Naive thymus-derived CD8-positive, alpha-beta T cell (primary cell): ENCODE data around the gene TGIF2. TPM values are rescaled to one million over a fixed set of nuclear protein-coding genes. Genes with fewer than 3 reads are reported as not detected.

ENCODE experiments used
- ATAC-seq, 2 donors: fragments of 150-1000 bp; cut with Tn5 transposase in 1 of 2; sonication (Bioruptor Pico), chemical (Tn5 transposase) in 1 of 2; 1 replicate in 1 of 2; 2 replicates in 1 of 2; pipeline ENCODE4 v1.10.0; 2021; ENCODE audit warnings: mild to moderate bottlenecking in 2 of 2, moderate library complexity in 2 of 2
- POLR2A ChIA-PET: fragments of 350-600 bp; sonication (Branson Sonifier 250); formaldehyde crosslinking; loops from one replicate; lab custom pipeline; 2021; ENCODE audit warnings: antibody characterized with exemption; lab: Charles Lee
- DNase-seq, 10 donors: peaks; one replicate each; pipeline versions ENCODE4 v3.0.0 to v3.0.0-alpha.2; 2020 to 2022
- H3K27ac Mint-ChIP-seq, 10 donors: one replicate each; pipeline ENCODE4 v1.8.0; 2020 to 2022; ENCODE audit warnings: mild to moderate bottlenecking in 10 of 10, mixed read lengths in 10 of 10, moderate library complexity in 4 of 10, inconsistent platforms in 1 of 10
- H3K27me3 Mint-ChIP-seq, 5 donors: one replicate each; pipeline ENCODE4 v1.8.0; 2021 to 2022; ENCODE audit warnings: mixed read lengths in 5 of 5
- H3K36me3 Mint-ChIP-seq, 3 donors: one replicate each; pipeline ENCODE4 v1.8.0; 2020 to 2022; ENCODE audit warnings: mixed read lengths in 3 of 3, mild to moderate bottlenecking in 2 of 3, inconsistent platforms in 1 of 3
- H3K4me1 Mint-ChIP-seq, 4 donors: one replicate each; pipeline ENCODE4 v1.8.0; 2021 to 2022; ENCODE audit warnings: mixed read lengths in 4 of 4
- H3K4me3 Mint-ChIP-seq, 10 donors: one replicate each; pipeline ENCODE4 v1.8.0; 2020 to 2022; ENCODE audit warnings: mild to moderate bottlenecking in 10 of 10, mixed read lengths in 10 of 10, moderate library complexity in 6 of 10, inconsistent platforms in 1 of 10
- H3K9me3 Mint-ChIP-seq, 9 donors: one replicate each; pipeline ENCODE4 v1.8.0; 2020 to 2022; ENCODE audit warnings: mixed read lengths in 9 of 9, mild to moderate bottlenecking in 3 of 9, inconsistent platforms in 1 of 9, moderate library complexity in 1 of 9
- polyA plus RNA-seq, 3 donors: library from polyadenylated mRNA; unstranded; fragments of 300-500 nt; fragmentation: Illumina TruSeq; gene quantifications; one replicate each; pipeline ENCODE4 v1.2.3, GENCODE V29; 2021
- total RNA-seq, 8 experiments: library from RNA in 2 of 8; stranded (reverse) in 2 of 8; gene quantifications; one replicate each; pipeline ENCODE4 v1.2.3 and lab custom pipeline; 2021 to 2026

Gene TGIF2
- total and polyA plus RNA-seq, 5 experiments from 2014 or later = 25.7 to 38.4 (median 36.8) TPM

DNA sequence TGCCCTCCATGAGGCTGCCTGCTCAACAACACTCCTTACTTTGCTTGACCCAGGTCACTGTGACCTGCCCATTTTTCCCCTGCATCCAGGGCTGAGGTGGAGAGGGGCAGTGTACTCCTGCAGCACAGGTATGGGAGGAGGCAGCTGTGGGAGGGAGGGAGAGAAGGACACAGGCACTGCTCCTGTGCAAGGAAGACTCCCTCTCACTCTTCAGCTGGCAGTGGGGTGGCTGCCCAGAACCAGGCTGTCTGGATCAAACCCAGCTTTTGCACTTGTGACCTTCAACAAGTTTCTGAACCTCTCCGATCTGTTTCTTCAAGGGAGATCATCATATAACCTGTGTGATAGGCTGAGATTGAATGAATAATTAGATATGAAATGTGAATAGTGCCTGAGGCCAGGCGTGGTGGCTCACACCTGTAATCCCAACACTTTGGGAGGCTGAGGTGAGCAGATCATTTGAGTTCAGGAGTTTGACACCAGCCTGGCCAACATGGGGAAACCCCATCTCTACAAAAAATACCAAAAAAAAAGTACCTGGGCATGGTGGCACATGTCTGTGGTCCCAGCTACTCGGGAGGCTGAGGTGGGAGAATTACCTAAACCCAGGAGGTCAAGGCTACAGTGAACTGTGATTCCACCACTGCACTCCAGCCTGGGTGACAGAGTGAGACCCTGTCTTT lies 14.1 kb downstream of the TGIF2 start:
- H3K27me3 Mint-ChIP-seq = no peaks in the 10 kb centered on the region
- peaks cover under 1 to 53% (median 5%) of the 10 kb centered on the region in 3 donors for H3K36me3 Mint-ChIP-seq
- no peak for DNase-seq
- H3K27ac Mint-ChIP-seq = peak overlapping the region in 9 of 10 donors; percentile 53 to 84 (median 75)
- peaks cover 16 to 41% (median 34%) of the 10 kb centered on the region in 4 donors for H3K4me1 Mint-ChIP-seq
- H3K9me3 Mint-ChIP-seq = no peaks in the 10 kb centered on the region
- no peak overlapping the region for H3K4me3 Mint-ChIP-seq
- POLR2A ChIA-PET = interaction anchor here (0.7 to 25.2 kb wide), 4 partner anchors 10 to 1820 kb away, joined by 3 to 448 read pairs (median 5); partner anchors contain the start of gene TGIF2
- ATAC-seq = peak in 1 of 2 donors; percentile 12

DNA sequence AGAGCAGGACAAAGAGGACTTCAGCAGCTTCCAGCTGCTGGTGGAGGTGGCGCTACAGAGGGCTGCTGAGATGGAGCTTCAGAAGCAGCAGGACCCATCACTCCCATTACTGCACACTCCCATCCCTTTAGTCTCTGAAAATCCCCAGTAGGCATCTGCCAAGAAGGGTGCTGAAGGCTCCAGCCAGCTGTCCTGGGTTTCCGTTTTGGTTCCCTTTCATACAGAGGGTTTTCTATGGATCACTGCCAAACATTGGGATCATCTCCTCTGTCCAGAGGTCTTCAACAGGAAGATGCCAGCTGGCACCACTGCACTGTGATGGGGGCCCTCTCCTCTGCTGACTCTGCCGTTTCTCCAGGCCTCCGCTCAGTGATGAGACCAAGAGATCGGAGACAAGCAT lies 17.9 kb downstream of the TGIF2 start:
- peaks cover 0 to 39% (median 2%) of the 10 kb centered on the region in 3 donors for H3K36me3 Mint-ChIP-seq
- POLR2A ChIA-PET = interaction anchor here (0.7 to 25.2 kb wide), 5 partner anchors 14 to 835 kb away, joined by 3 to 448 read pairs (median 3); partner anchors contain the start of genes RAB5IF and TGIF2
- ATAC-seq (no peak), DNase-seq (no peak)
- no peaks in the 10 kb centered on the region for H3K9me3 Mint-ChIP-seq
- H3K27me3 Mint-ChIP-seq = no peaks in the 10 kb centered on the region
- H3K4me1 Mint-ChIP-seq = peaks cover 24 to 68% (median 52%) of the 10 kb centered on the region in 4 donors
- H3K4me3 Mint-ChIP-seq = no peak overlapping the region
- H3K27ac Mint-ChIP-seq = peak overlapping the region; percentile 40 to 94 (median 84)

- peak; percentile 50 to 52 for ATAC-seq
- DNase-seq = peak in 8 of 10 donors; percentile 32 to 73 (median 50)
- peak overlapping the region in 8 of 10 donors; percentile 10 to 58 (median 24) for H3K4me3 Mint-ChIP-seq
- peak overlapping the region; percentile 67 to 94 (median 90) for H3K27ac Mint-ChIP-seq
- POLR2A ChIA-PET = interaction anchor here (0.7 to 25.2 kb wide), 5 partner anchors 13 to 836 kb away, joined by 3 to 448 read pairs (median 3); partner anchors contain the start of genes RAB5IF and TGIF2
- H3K36me3 Mint-ChIP-seq = peaks cover 0 to 35% (median 2%) of the 10 kb centered on the region in 3 donors
- H3K27me3 Mint-ChIP-seq = no peaks in the 10 kb centered on the region
- H3K9me3 Mint-ChIP-seq = no peaks in the 10 kb centered on the region
- peaks cover 21 to 63% (median 48%) of the 10 kb centered on the region in 4 donors for H3K4me1 Mint-ChIP-seq
Observed at GRCh38 chr20:36591854-36592641, 18.7 kb downstream of the TGIF2 start.

DNA sequence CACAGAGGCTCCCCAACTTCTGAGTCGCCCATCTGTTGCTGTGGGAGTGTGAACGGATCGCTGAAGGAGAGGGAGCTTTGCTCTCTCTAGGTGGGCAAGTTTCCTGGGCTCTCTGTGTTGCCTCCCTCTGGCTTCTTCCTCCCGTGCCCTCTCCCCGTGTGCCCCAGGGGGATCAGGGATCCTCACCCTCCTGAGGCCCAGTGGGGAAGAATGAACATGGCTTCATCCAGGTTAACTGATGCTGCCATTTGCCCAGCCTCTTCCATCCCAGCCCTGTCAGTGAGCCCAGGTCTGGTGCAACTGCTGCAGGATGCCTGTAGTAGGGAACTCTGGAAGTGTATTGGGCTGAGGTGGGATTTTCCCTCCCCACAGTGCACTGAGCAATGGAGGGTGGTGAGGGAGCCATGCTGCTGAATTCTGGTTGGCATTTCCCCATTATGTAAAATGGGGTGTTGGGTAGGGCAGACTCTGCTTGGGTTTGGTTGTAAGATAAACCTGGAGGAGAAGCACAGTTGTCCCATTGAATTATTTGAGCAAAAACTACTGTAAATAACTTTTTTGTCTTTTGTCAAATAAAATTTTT lies 20.0 kb downstream of the TGIF2 start:
- POLR2A ChIA-PET = interaction anchor here (0.8 to 25.2 kb wide), 3 partner anchors 12 to 52 kb away, joined by 3 to 448 read pairs (median 68); partner anchors contain the start of genes RAB5IF, SLA2 and TGIF2
- no peaks in the 10 kb centered on the region for H3K9me3 Mint-ChIP-seq
- H3K4me1 Mint-ChIP-seq = peaks cover 21 to 60% (median 40%) of the 10 kb centered on the region in 4 donors
- DNase-seq = no peak
- ATAC-seq = no peak
- peak overlapping the region in 9 of 10 donors; percentile 67 to 91 (median 88) for H3K27ac Mint-ChIP-seq
- H3K27me3 Mint-ChIP-seq = no peaks in the 10 kb centered on the region
- H3K36me3 Mint-ChIP-seq = peaks cover 0 to 30% (median 2%) of the 10 kb centered on the region in 3 donors
- peak overlapping the region in 2 of 10 donors; percentile 15 to 38 for H3K4me3 Mint-ChIP-seq

- DNase-seq = no peak
- POLR2A ChIA-PET = interaction anchor here (25.2 kb wide), 1 partner anchor 26 kb away, joined by 448 read pairs; the partner anchor contains the start of gene TGIF2
- peak overlapping the region in 3 of 10 donors; percentile 21 to 78 (median 73) for H3K27ac Mint-ChIP-seq
- H3K4me3 Mint-ChIP-seq = peak overlapping the region in 2 of 10 donors; percentile 38 to 43
- H3K36me3 Mint-ChIP-seq = no peaks in the 10 kb centered on the region
- no peak for ATAC-seq
- H3K27me3 Mint-ChIP-seq = no peaks in the 10 kb centered on the region
- peaks cover 9 to 47% (median 23%) of the 10 kb centered on the region in 4 donors for H3K4me1 Mint-ChIP-seq
- no peaks in the 10 kb centered on the region for H3K9me3 Mint-ChIP-seq
Observed at GRCh38 chr20:36599912-36600345, 26.5 kb downstream of the TGIF2 start.

DNA sequence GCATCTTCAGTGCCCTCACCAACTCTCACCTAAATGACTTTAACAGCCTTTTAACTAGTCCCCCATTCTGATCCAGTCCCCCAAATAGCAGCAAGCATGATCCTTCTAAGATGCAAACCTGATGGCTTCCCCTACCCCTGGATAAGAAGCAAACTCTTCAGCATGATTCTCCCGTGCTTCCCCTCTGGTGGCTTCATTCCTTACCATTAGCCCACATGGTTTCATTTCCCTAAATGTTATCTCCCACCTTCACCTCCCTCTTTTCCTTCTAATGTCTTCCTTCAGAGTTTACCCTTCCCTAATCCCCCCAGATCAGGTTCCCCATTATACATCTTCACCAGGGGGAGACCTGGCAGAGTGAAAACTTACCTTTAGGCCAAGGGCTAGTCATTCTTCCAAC lies 28.1 kb downstream of the TGIF2 start:
- H3K27ac Mint-ChIP-seq = peak overlapping the region in 4 of 10 donors; percentile 6 to 44 (median 28)
- H3K4me3 Mint-ChIP-seq = peak overlapping the region in 1 of 10 donors; percentile 36
- DNase-seq = no peak
- peaks cover 14 to 44% (median 21%) of the 10 kb centered on the region in 4 donors for H3K4me1 Mint-ChIP-seq
- H3K36me3 Mint-ChIP-seq = peaks cover 0 to 4% (median 0%) of the 10 kb centered on the region in 3 donors
- POLR2A ChIA-PET = interaction anchor here (0.6 to 25.2 kb wide), 3 partner anchors 12 to 27 kb away, joined by 3 to 448 read pairs (median 4); partner anchors contain the start of gene TGIF2
- ATAC-seq = no peak
- no peaks in the 10 kb centered on the region for H3K9me3 Mint-ChIP-seq
- no peaks in the 10 kb centered on the region for H3K27me3 Mint-ChIP-seq

DNA sequence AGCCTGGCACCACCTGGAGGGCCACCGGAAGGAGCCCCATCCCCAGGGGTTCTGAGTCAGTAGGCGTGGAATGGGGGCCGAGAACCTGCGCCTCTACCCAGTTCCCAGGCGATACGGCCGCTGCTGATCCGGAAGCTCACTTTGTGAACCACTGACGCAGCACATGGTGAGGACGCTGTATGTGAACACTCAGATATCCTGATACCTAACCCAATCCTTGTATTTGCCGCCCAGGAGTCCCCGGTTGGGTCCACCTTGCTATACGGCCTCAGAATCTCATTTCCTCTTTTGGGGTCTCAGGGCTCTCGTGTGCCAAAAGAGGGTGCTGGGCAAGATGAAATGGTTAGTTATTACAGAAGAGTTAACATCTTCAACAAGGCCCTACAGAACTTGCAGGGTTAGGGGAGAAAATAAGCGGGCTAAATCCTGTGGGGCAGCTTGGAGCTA lies 31.6 kb downstream of the TGIF2 start:
- H3K27me3 Mint-ChIP-seq = no peaks in the 10 kb centered on the region
- H3K4me3 Mint-ChIP-seq = peak overlapping the region; percentile 92 to 98 (median 96)
- POLR2A ChIA-PET = interaction anchor here (0.7 to 25.2 kb wide), 23 partner anchors 9 to 656 kb away, joined by 3 to 448 read pairs (median 5); partner anchors contain the start of genes DSN1, NDRG3, SCAND1 and SLA2
- peaks cover 0 to 22% (median 3%) of the 10 kb centered on the region in 3 donors for H3K36me3 Mint-ChIP-seq
- peak overlapping the region; percentile 87 to 99 (median 96) for H3K27ac Mint-ChIP-seq
- no peaks in the 10 kb centered on the region for H3K9me3 Mint-ChIP-seq
- peaks cover 17 to 48% (median 30%) of the 10 kb centered on the region in 4 donors for H3K4me1 Mint-ChIP-seq
- DNase-seq = peak in 6 of 10 donors; percentile 28 to 73 (median 40)
- peak; percentile 30 to 37 for ATAC-seq

DNA sequence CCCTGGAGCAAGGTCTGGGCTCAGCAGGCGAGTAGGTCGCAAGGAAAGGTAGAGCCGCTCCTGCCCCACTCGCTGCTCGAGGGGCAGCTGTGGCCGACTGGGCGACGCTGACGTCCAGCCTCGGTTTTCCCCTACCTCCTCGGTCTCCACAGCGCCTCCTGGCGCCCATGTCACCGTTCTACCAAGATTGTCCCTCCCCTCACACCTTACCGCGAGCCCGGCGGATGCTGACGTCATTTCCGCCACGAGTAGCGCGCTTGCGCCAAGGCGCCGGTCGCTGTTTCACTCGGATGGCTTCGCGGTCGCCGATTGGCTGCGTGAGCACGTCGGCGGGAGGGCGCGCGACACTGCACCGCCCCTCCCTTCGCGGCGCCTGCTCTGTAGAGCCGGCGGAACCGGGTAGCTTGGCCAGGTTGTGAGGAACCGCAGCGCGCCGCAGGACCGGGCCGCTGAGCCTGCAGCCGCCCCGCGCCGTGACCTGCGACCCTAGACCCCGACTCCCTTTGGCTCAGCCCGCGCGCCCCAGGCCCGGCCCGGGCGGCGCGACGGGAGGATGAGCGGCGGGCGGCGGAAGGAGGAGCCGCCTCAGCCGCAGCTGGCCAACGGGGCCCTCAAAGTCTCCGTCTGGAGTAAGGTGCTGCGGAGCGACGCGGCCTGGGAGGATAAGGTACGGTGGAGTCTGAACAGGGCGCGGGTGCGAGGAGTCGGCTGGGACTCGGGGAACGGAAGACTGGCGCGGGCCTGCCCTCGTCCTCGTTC lies 32.2 kb downstream of the TGIF2 start, which contains the start of gene RAB5IF:
Gene RAB5IF (plus strand): TSS at position 381 of the 759 bp plus-strand sequence. CDS start 173 bp downstream, at position 554.
- peaks cover 0 to 28% (median 5%) of the 10 kb centered on the region in 3 donors for H3K36me3 Mint-ChIP-seq
- DNase-seq = peak; percentile 97 to 99 (median 99)
- H3K4me1 Mint-ChIP-seq = peaks cover 15 to 45% (median 26%) of the 10 kb centered on the region in 4 donors

GRCh38 chr20:36606158-36607066 lies 33.0 kb downstream of the TGIF2 start:
- ATAC-seq (no peak), DNase-seq (peak in 2 of 10 donors; percentile 9 to 24)
- H3K4me3 Mint-ChIP-seq = peak overlapping the region; percentile 92 to 98 (median 96)
- POLR2A ChIA-PET = interaction anchor here (0.5 to 25.2 kb wide), 22 partner anchors 11 to 437 kb away, joined by 3 to 448 read pairs (median 4); partner anchors contain the start of genes DSN1, NDRG3, SLA2 and TGIF2
- peaks cover 0 to 37% (median 5%) of the 10 kb centered on the region in 3 donors for H3K36me3 Mint-ChIP-seq
- H3K9me3 Mint-ChIP-seq = no peaks in the 10 kb centered on the region
- H3K27ac Mint-ChIP-seq = peak overlapping the region; percentile 92 to 99 (median 96)
- peaks cover 15 to 44% (median 27%) of the 10 kb centered on the region in 4 donors for H3K4me1 Mint-ChIP-seq
- no peaks in the 10 kb centered on the region for H3K27me3 Mint-ChIP-seq

More for the DNA sequence above, 32.2 kb downstream of the TGIF2 start, which contains the start of gene RAB5IF:
- Mint-ChIP-seq H3K27me3 (no peaks in the 10 kb centered on the region), H3K9me3 (no peaks in the 10 kb centered on the region), H3K27ac (peak within 1 kb of the TSS; percentile 92 to 99 (median 96)), H3K4me3 (peak within 1 kb of the TSS; percentile 92 to 98 (median 96))
- ATAC-seq = peak; percentile 90 to 92
- POLR2A ChIA-PET = interaction anchor here (0.6 to 25.2 kb wide), 26 partner anchors 10 to 651 kb away, joined by 3 to 448 read pairs (median 4); partner anchors contain the start of genes DSN1, NDRG3, SCAND1 and SLA2
